Immature natural killer cell (primary cell): ENCODE measurements around the gene S1PR3. TPM values are rescaled to one million over a fixed set of nuclear protein-coding genes. Genes with fewer than 3 reads are reported as not detected.

ENCODE experiments used
- DNase-seq, 3 donors: peaks; one replicate each; pipeline ENCODE4 v3.0.0; 2022; ENCODE audit warnings: mixed read lengths in 1 of 3
- H3K27ac Mint-ChIP-seq, 6 donors: one replicate each; pipeline ENCODE4 v1.8.0; 2020; ENCODE audit warnings: mixed read lengths in 6 of 6, mild to moderate bottlenecking in 5 of 6, inconsistent platforms in 4 of 6, moderate library complexity in 3 of 6
- H3K27me3 Mint-ChIP-seq, 3 donors: one replicate each; pipeline ENCODE4 v1.8.0; 2020 to 2021; ENCODE audit warnings: low read depth in 3 of 3, mild to moderate bottlenecking in 3 of 3, mixed read lengths in 3 of 3, moderate library complexity in 3 of 3, inconsistent platforms in 1 of 3
- H3K36me3 Mint-ChIP-seq, 3 donors: one replicate each; pipeline ENCODE4 v1.8.0; 2020; ENCODE audit warnings: mixed read lengths in 3 of 3, inconsistent platforms in 2 of 3, mild to moderate bottlenecking in 2 of 3
- H3K4me1 Mint-ChIP-seq, 2 donors: one replicate each; pipeline ENCODE4 v1.8.0; 2020; ENCODE audit warnings: inconsistent platforms in 2 of 2, mild to moderate bottlenecking in 2 of 2, mixed read lengths in 2 of 2, moderate library complexity in 1 of 2
- H3K4me3 Mint-ChIP-seq, 5 donors: one replicate each; pipeline ENCODE4 v1.8.0; 2020; ENCODE audit warnings: mild to moderate bottlenecking in 5 of 5, mixed read lengths in 5 of 5, inconsistent platforms in 3 of 5, moderate library complexity in 3 of 5
- H3K9me3 Mint-ChIP-seq, 6 donors: one replicate each; pipeline ENCODE4 v1.8.0; 2020; ENCODE audit warnings: mild to moderate bottlenecking in 6 of 6, mixed read lengths in 6 of 6, inconsistent platforms in 4 of 6, moderate library complexity in 3 of 6
- polyA plus RNA-seq, 3 donors: library from polyadenylated mRNA; unstranded; fragments of 300-500 nt; fragmentation: Illumina TruSeq; gene quantifications; one replicate each; pipeline ENCODE4 v1.2.3, GENCODE V29; 2021

The S1PR3 gene
- polyA plus RNA-seq, 3 donors from 2014 or later: 0.20 TPM; not detected in 2

GRCh38 chr9:89032661-89033060 is 41.4 kb downstream of the S1PR3 start:
- Mint-ChIP-seq H3K9me3 (peaks cover 6 to 21% (median 10%) of the 10 kb centered on the region in 6 donors), H3K36me3 (no peaks in the 10 kb centered on the region), H3K27me3 (peaks cover 5 to 14% (median 13%) of the 10 kb centered on the region in 3 donors), H3K4me3 (no peak overlapping the region), H3K4me1 (no peaks in the 10 kb centered on the region), H3K27ac (no peak overlapping the region)
- DNase-seq: no peak

GRCh38 chr9:89036383-89036782 is 45.1 kb downstream of the S1PR3 start:
- Mint-ChIP-seq H3K27ac (no peak overlapping the region), H3K4me1 (no peaks in the 10 kb centered on the region), H3K9me3 (peaks cover 0 to under 1% (median 0%) of the 10 kb centered on the region in 6 donors), H3K4me3 (no peak overlapping the region), H3K36me3 (no peaks in the 10 kb centered on the region), H3K27me3 (peaks cover 4 to 8% (median 5%) of the 10 kb centered on the region in 3 donors)
- DNase-seq: no peak

GRCh38 chr9:89036891-89037290 is 45.6 kb downstream of the S1PR3 start:
- no peak overlapping the region for H3K27ac Mint-ChIP-seq
- H3K4me3 Mint-ChIP-seq: no peak overlapping the region
- DNase-seq: no peak
- H3K9me3 Mint-ChIP-seq: no peaks in the 10 kb centered on the region
- peaks cover 3 to 8% (median 5%) of the 10 kb centered on the region in 3 donors for H3K27me3 Mint-ChIP-seq
- H3K36me3 Mint-ChIP-seq: no peaks in the 10 kb centered on the region
- H3K4me1 Mint-ChIP-seq: no peaks in the 10 kb centered on the region

- Mint-ChIP-seq H3K27ac (no peak overlapping the region), H3K36me3 (no peaks in the 10 kb centered on the region), H3K9me3 (no peaks in the 10 kb centered on the region), H3K4me1 (no peaks in the 10 kb centered on the region), H3K27me3 (peaks cover 2 to 8% (median 6%) of the 10 kb centered on the region in 3 donors), H3K4me3 (no peak overlapping the region)
- DNase-seq: no peak
Measured at GRCh38 chr9:89037346-89037745, 46.1 kb downstream of the S1PR3 start.

GRCh38 chr9:89037891-89038290 is 46.6 kb downstream of the S1PR3 start:
- no peak for DNase-seq

GRCh38 chr9:89038382-89039103 is 47.3 kb downstream of the S1PR3 start:
- no peak overlapping the region for H3K27ac Mint-ChIP-seq
- H3K4me3 Mint-ChIP-seq: no peak overlapping the region
- no peaks in the 10 kb centered on the region for H3K4me1 Mint-ChIP-seq
- no peaks in the 10 kb centered on the region for H3K36me3 Mint-ChIP-seq
- no peaks in the 10 kb centered on the region for H3K9me3 Mint-ChIP-seq
- DNase-seq: no peak
- H3K27me3 Mint-ChIP-seq: peaks cover 2 to 6% (median 6%) of the 10 kb centered on the region in 3 donors

More at GRCh38 chr9:89037891-89038290, 46.6 kb downstream of the S1PR3 start:
- Mint-ChIP-seq H3K4me1 (no peaks in the 10 kb centered on the region), H3K27ac (no peak overlapping the region), H3K27me3 (peaks cover 2 to 8% (median 6%) of the 10 kb centered on the region in 3 donors), H3K9me3 (no peaks in the 10 kb centered on the region), H3K36me3 (no peaks in the 10 kb centered on the region), H3K4me3 (no peak overlapping the region)

GRCh38 chr9:89039104-89039465 is 47.8 kb downstream of the S1PR3 start:
- Mint-ChIP-seq H3K4me3 (no peak overlapping the region), H3K36me3 (no peaks in the 10 kb centered on the region), H3K4me1 (no peaks in the 10 kb centered on the region), H3K9me3 (no peaks in the 10 kb centered on the region), H3K27me3 (peaks cover 2 to 6% (median 5%) of the 10 kb centered on the region in 3 donors), H3K27ac (no peak overlapping the region)
- DNase-seq: no peak

GRCh38 chr9:89039664-89040063 is 48.4 kb downstream of the S1PR3 start:
- DNase-seq: no peak
- Mint-ChIP-seq H3K36me3 (no peaks in the 10 kb centered on the region), H3K27ac (no peak overlapping the region), H3K4me1 (no peaks in the 10 kb centered on the region), H3K9me3 (no peaks in the 10 kb centered on the region), H3K4me3 (no peak overlapping the region), H3K27me3 (peaks cover 0 to 5% (median 4%) of the 10 kb centered on the region in 3 donors)

GRCh38 chr9:89042984-89043383 is 51.7 kb downstream of the S1PR3 start:
- no peak overlapping the region for H3K27ac Mint-ChIP-seq
- peaks cover 0 to 2% (median 0%) of the 10 kb centered on the region in 6 donors for H3K9me3 Mint-ChIP-seq
- no peak overlapping the region for H3K4me3 Mint-ChIP-seq
- DNase-seq: no peak
- no peaks in the 10 kb centered on the region for H3K36me3 Mint-ChIP-seq
- H3K27me3 Mint-ChIP-seq: peaks cover 0 to 2% (median 2%) of the 10 kb centered on the region in 3 donors
- H3K4me1 Mint-ChIP-seq: no peaks in the 10 kb centered on the region

GRCh38 chr9:89044104-89044503 is 52.8 kb downstream of the S1PR3 start:
- Mint-ChIP-seq H3K9me3 (peaks cover 0 to 2% (median 0%) of the 10 kb centered on the region in 6 donors), H3K27ac (no peak overlapping the region), H3K4me3 (no peak overlapping the region), H3K27me3 (peaks cover 1 to 4% (median 2%) of the 10 kb centered on the region in 3 donors), H3K4me1 (no peaks in the 10 kb centered on the region), H3K36me3 (no peaks in the 10 kb centered on the region)
- DNase-seq: no peak

GRCh38 chr9:89044881-89045280 is 53.6 kb downstream of the S1PR3 start:
- Mint-ChIP-seq H3K4me1 (no peaks in the 10 kb centered on the region), H3K4me3 (no peak overlapping the region), H3K9me3 (peaks cover 0 to 2% (median 0%) of the 10 kb centered on the region in 6 donors), H3K27ac (no peak overlapping the region), H3K36me3 (no peaks in the 10 kb centered on the region), H3K27me3 (peaks cover 1 to 4% (median 2%) of the 10 kb centered on the region in 3 donors)
- DNase-seq: no peak

GRCh38 chr9:89046832-89047231 is 55.6 kb downstream of the S1PR3 start:
- no peak overlapping the region for H3K4me3 Mint-ChIP-seq

GRCh38 chr9:89047667-89048066 is 56.4 kb downstream of the S1PR3 start:
- Mint-ChIP-seq H3K9me3 (peaks cover 0 to 2% (median 0%) of the 10 kb centered on the region in 6 donors), H3K4me3 (no peak overlapping the region), H3K4me1 (no peaks in the 10 kb centered on the region), H3K27me3 (peaks cover 1 to 4% (median 3%) of the 10 kb centered on the region in 3 donors), H3K36me3 (no peaks in the 10 kb centered on the region), H3K27ac (no peak overlapping the region)
- DNase-seq: no peak

More at GRCh38 chr9:89046832-89047231, 55.6 kb downstream of the S1PR3 start:
- DNase-seq: no peak
- Mint-ChIP-seq H3K36me3 (no peaks in the 10 kb centered on the region), H3K4me1 (no peaks in the 10 kb centered on the region), H3K27me3 (peaks cover 1 to 6% (median 3%) of the 10 kb centered on the region in 3 donors), H3K27ac (no peak overlapping the region), H3K9me3 (peaks cover 0 to 2% (median 0%) of the 10 kb centered on the region in 6 donors)

GRCh38 chr9:89048616-89049015 is 57.3 kb downstream of the S1PR3 start:
- Mint-ChIP-seq H3K27me3 (peaks cover 1 to 4% (median 3%) of the 10 kb centered on the region in 3 donors), H3K36me3 (no peaks in the 10 kb centered on the region), H3K4me1 (no peaks in the 10 kb centered on the region), H3K4me3 (no peak overlapping the region), H3K27ac (no peak overlapping the region), H3K9me3 (peaks cover 0 to 2% (median 0%) of the 10 kb centered on the region in 6 donors)
- no peak for DNase-seq

- H3K4me1 Mint-ChIP-seq: no peaks in the 10 kb centered on the region
- H3K27ac Mint-ChIP-seq: no peak overlapping the region
- no peak overlapping the region for H3K4me3 Mint-ChIP-seq
- H3K36me3 Mint-ChIP-seq: no peaks in the 10 kb centered on the region
- peaks cover 0 to 2% (median 0%) of the 10 kb centered on the region in 6 donors for H3K9me3 Mint-ChIP-seq
- no peak for DNase-seq
- peaks cover 1 to 7% (median 3%) of the 10 kb centered on the region in 3 donors for H3K27me3 Mint-ChIP-seq
Measured at GRCh38 chr9:89049646-89050045, 58.4 kb downstream of the S1PR3 start.
